OCI-LY7 (cell line): ENCODE measurements around the gene FAM78B.

Experiments
- EZH2phosphoT487 ChIP-seq: fragments of 200-600 bp; sonication (generic); IDR thresholded peaks from 2 replicates; pipeline ENCODE4 v1.6.1; 2018; ENCODE audit warnings: low read depth, borderline replicate concordance, mild to moderate bottlenecking, mixed run types, antibody characterized with exemption, low read length, moderate library complexity, mixed read lengths
- TF ChIP-seq, protein P1 (sequence below): fragments of 200-600 bp; sonication (generic); conservative IDR thresholded peaks from 2 replicates; pipeline ENCODE4 v1.5.1; 2014; ENCODE audit warnings: mild to moderate bottlenecking, antibody characterized with exemption, low read length, moderate library complexity, mixed read lengths

DNA sequence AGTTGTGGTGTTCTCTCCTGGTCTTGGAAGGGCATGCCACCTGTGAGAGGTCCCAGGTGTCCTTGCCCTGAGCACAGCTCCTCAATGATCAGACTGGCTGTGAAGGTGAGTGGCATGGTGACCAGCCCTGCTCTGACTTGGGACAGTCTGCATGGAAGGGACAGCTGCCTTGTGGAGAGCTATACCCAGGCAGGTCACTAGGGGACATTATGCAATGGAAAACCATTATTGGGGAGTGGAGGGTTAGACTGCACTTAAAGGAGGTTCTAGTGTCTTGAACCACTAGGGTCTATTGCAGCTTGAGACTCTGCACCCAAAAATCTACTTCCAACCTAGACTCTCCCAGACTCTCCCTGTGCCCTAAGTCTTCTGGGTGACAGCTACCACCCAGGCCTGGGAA, 24.8 kb downstream of the FAM78B start:
- TF ChIP-seq, protein P1, sequence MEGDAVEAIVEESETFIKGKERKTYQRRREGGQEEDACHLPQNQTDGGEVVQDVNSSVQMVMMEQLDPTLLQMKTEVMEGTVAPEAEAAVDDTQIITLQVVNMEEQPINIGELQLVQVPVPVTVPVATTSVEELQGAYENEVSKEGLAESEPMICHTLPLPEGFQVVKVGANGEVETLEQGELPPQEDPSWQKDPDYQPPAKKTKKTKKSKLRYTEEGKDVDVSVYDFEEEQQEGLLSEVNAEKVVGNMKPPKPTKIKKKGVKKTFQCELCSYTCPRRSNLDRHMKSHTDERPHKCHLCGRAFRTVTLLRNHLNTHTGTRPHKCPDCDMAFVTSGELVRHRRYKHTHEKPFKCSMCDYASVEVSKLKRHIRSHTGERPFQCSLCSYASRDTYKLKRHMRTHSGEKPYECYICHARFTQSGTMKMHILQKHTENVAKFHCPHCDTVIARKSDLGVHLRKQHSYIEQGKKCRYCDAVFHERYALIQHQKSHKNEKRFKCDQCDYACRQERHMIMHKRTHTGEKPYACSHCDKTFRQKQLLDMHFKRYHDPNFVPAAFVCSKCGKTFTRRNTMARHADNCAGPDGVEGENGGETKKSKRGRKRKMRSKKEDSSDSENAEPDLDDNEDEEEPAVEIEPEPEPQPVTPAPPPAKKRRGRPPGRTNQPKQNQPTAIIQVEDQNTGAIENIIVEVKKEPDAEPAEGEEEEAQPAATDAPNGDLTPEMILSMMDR = no peak
- no peak for TF ChIP-seq EZH2phosphoT487
